Astrocyte of the spinal cord (primary cell): ENCODE data around the gene LIMA1.

Source experiments
- DNase-seq: peaks from one replicate; pipeline ENCODE4 v3.0.0; 2011; ENCODE audit warnings: low read depth, low spot score
- H3K4me3 ChIP-seq: 2 replicates; pipeline ENCODE4 v1.5.1; 2011; ENCODE audit warnings: low read depth, mild to moderate bottlenecking, low read length, moderate library complexity
- in situ Hi-C: cut with HindIII; loops from 2 replicates; pipeline ENCODE4 v1.10.0; 2017; ENCODE audit warnings: low sequenced_read_pairs
- TF ChIP-seq, protein P1 (sequence below): IDR thresholded peaks from 2 replicates; pipeline ENCODE4 v1.5.1; 2012; ENCODE audit warnings: low read depth, mild to moderate bottlenecking, low read length, inconsistent platforms

LIMA1 gene

GRCh38 chr12:50271724-50272247 lies 11.5 kb downstream of the LIMA1 start:
- in situ Hi-C loops: no loop called here
- peak; percentile 35 for DNase-seq
- no peak overlapping the region for H3K4me3 ChIP-seq
- TF ChIP-seq, protein P1, sequence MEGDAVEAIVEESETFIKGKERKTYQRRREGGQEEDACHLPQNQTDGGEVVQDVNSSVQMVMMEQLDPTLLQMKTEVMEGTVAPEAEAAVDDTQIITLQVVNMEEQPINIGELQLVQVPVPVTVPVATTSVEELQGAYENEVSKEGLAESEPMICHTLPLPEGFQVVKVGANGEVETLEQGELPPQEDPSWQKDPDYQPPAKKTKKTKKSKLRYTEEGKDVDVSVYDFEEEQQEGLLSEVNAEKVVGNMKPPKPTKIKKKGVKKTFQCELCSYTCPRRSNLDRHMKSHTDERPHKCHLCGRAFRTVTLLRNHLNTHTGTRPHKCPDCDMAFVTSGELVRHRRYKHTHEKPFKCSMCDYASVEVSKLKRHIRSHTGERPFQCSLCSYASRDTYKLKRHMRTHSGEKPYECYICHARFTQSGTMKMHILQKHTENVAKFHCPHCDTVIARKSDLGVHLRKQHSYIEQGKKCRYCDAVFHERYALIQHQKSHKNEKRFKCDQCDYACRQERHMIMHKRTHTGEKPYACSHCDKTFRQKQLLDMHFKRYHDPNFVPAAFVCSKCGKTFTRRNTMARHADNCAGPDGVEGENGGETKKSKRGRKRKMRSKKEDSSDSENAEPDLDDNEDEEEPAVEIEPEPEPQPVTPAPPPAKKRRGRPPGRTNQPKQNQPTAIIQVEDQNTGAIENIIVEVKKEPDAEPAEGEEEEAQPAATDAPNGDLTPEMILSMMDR: no peak

GRCh38 chr12:50268482-50268881 lies 14.8 kb downstream of the LIMA1 start:
- no peak overlapping the region for H3K4me3 ChIP-seq
- TF ChIP-seq, protein P1: no peak
- DNase-seq: no peak
- in situ Hi-C loops: no loop called here

GRCh38 chr12:50265770-50266524 lies 17.4 kb downstream of the LIMA1 start:
- no peak overlapping the region for H3K4me3 ChIP-seq
- in situ Hi-C loops: no loop called here
- TF ChIP-seq, protein P1: no peak
- no peak for DNase-seq

- in situ Hi-C loops: no loop called here
- DNase-seq: no peak
- H3K4me3 ChIP-seq: no peak overlapping the region
- TF ChIP-seq, protein P1: no peak
Measured at GRCh38 chr12:50263832-50264231, 19.5 kb downstream of the LIMA1 start.

GRCh38 chr12:50261654-50262053 lies 21.7 kb downstream of the LIMA1 start:
- TF ChIP-seq, protein P1: no peak
- no peak overlapping the region for H3K4me3 ChIP-seq
- in situ Hi-C loops: no loop called here

DNA sequence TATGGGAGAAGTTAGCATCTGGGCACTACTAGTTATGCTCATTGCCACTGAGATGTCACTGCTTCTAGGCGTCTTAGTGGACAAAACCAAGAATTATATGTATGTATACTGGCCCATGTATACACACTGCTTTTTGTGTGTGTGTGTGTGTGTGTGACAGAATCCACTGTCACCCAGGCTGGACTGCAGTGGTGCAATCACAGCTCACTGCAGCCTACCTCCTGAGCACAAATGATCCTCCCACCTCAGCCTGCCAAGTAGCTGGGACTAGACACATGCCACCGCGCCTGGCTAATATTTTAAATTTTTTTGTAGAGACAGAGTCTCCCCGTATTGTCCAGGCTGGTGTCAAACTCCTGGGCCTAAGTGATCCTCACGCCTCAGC lies 25.2 kb downstream of the LIMA1 start:
- in situ Hi-C loops: no loop called here
- H3K4me3 ChIP-seq: no peak overlapping the region
- DNase-seq: no peak
- TF ChIP-seq, protein P1: no peak

More at GRCh38 chr12:50261654-50262053, 21.7 kb downstream of the LIMA1 start:
- no peak for DNase-seq
